GM21367 (cell line): ENCODE measurements around the gene GRAP2.

ENCODE experiments used
- ATAC-seq: cut with Tn5 transposase; IDR thresholded peaks from one replicate; pipeline ENCODE4 v1.9.1; 2021; ENCODE audit not compliant: unreplicated experiment

Gene GRAP2

GRCh38 chr22:39960791-39961746 is 60.2 kb downstream of the GRAP2 start:
- peak; percentile 66 for ATAC-seq

- no peak for ATAC-seq
These were observed 61.2 kb downstream of the GRAP2 start for GRCh38 chr22:39962071-39962470.

- no peak for ATAC-seq
These were observed 64.9 kb downstream of the GRAP2 start for GRCh38 chr22:39965748-39966147.

- no peak for ATAC-seq
These were observed 65.6 kb downstream of the GRAP2 start for GRCh38 chr22:39966470-39966869.

- ATAC-seq: no peak
These were observed 66.4 kb downstream of the GRAP2 start for GRCh38 chr22:39967103-39967829.

- ATAC-seq: no peak
These were observed 67.4 kb downstream of the GRAP2 start for GRCh38 chr22:39967996-39968972.

GRCh38 chr22:39970742-39971141 is 69.9 kb downstream of the GRAP2 start:
- no peak for ATAC-seq

GRCh38 chr22:39972641-39973040 is 71.8 kb downstream of the GRAP2 start:
- ATAC-seq: no peak

- ATAC-seq: no peak
These were observed 72.8 kb downstream of the GRAP2 start for GRCh38 chr22:39973656-39974055.

- no peak for ATAC-seq
These were observed 73.2 kb downstream of the GRAP2 start for GRCh38 chr22:39974065-39974464.

- no peak for ATAC-seq
These were observed 78.2 kb downstream of the GRAP2 start for GRCh38 chr22:39979048-39979447.

GRCh38 chr22:39979458-39979857 is 78.6 kb downstream of the GRAP2 start:
- ATAC-seq: no peak

GRCh38 chr22:39980596-39980995 is 79.7 kb downstream of the GRAP2 start:
- no peak for ATAC-seq

- no peak for ATAC-seq
These were observed 82.5 kb downstream of the GRAP2 start for GRCh38 chr22:39983346-39983745.

GRCh38 chr22:39984006-39984405 is 83.1 kb downstream of the GRAP2 start:
- no peak for ATAC-seq

- no peak for ATAC-seq
These were observed 83.9 kb downstream of the GRAP2 start for GRCh38 chr22:39984746-39985145.

GRCh38 chr22:39985383-39986035 is 84.6 kb downstream of the GRAP2 start:
- no peak for ATAC-seq

- ATAC-seq: no peak
These were observed 87.7 kb downstream of the GRAP2 start for GRCh38 chr22:39988386-39989114.

GRCh38 chr22:39989633-39990032 is 88.7 kb downstream of the GRAP2 start:
- ATAC-seq: no peak

GRCh38 chr22:39990686-39991085 is 89.8 kb downstream of the GRAP2 start:
- no peak for ATAC-seq
